ENCODE results near the gene CAPZA2. TPM values are rescaled to one million over a fixed set of nuclear protein-coding genes. Genes with fewer than 3 reads are reported as not detected.

Gene CAPZA2
- total RNA-seq, 6 donors from 2014 or later, result 45.1 to 260 (median 168) TPM

DNA sequence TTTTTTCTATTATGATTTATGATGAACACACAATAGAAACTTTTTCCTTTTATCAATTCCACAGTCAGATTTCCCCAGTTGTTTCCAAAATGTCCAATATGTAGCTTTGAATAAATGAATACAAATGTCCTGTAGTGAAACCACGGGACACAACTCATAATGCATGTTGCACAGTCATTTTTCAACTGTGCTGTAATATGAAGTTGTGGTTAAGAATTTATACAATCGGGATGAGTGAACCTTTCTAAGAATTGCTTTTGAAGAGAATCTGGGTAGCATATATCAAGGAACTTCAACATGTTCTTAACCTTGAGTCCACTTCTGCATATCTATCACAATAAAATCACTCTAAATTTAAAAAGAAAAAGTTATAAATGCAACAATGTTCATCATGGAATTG, 76.3 kb downstream of the CAPZA2 start:
- no peak for DNase-seq
- ATAC-seq (ENCODE audit: low FRiP score in 2 of 2), result no peak
- Histone ChIP-seq H3K27ac (no peak overlapping the region), H3K4me1 (no peaks in the 10 kb centered on the region), H3K9me3 (no peaks in the 10 kb centered on the region), H3K4me3 (no peak overlapping the region), H3K27me3 (no peaks in the 10 kb centered on the region), H3K36me3 (no peaks in the 10 kb centered on the region)
- TF ChIP-seq POLR2AphosphoS5 (IDR thresholded peaks at IDR 0.05), result no peak
- 62 to 85% methylated on average over 2 of the region's 2 CpGs for WGBS, 2 donors

DNA sequence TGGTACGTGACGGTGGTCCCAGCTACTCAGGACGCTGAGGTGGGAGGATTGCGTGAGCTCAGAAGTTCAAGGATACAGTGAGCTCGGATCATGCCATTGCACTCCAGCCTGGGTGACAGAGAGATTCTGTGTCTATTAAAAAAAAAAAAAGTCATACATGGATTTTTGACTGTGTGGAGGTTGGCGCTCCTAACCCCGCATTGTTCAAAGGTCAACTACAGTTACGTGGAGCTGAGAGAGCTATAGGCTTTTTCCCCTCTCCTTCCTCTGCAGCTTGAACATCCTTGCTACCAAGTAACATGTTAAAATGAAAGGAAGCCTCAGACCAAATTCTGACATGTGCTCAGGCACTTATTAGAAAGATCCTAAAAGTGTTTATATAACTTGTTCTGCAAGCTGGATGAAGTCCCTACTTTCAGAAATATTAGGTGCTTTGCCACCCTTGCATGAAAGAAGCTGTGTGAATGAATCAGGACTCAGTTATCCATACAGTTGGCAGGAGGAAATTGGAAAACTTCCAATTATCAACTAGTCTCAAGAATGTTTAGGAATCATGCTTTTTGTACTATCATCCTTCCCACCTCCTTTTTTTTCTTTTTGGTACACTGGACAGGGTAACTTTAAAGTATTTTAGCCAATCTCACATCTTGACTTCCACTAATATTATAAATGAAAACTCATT, 78.4 kb downstream of the CAPZA2 start:
- no peak for TF ChIP-seq EP300 (IDR thresholded peaks at IDR 0.05)
- TF ChIP-seq, protein P1, sequence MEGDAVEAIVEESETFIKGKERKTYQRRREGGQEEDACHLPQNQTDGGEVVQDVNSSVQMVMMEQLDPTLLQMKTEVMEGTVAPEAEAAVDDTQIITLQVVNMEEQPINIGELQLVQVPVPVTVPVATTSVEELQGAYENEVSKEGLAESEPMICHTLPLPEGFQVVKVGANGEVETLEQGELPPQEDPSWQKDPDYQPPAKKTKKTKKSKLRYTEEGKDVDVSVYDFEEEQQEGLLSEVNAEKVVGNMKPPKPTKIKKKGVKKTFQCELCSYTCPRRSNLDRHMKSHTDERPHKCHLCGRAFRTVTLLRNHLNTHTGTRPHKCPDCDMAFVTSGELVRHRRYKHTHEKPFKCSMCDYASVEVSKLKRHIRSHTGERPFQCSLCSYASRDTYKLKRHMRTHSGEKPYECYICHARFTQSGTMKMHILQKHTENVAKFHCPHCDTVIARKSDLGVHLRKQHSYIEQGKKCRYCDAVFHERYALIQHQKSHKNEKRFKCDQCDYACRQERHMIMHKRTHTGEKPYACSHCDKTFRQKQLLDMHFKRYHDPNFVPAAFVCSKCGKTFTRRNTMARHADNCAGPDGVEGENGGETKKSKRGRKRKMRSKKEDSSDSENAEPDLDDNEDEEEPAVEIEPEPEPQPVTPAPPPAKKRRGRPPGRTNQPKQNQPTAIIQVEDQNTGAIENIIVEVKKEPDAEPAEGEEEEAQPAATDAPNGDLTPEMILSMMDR (IDR thresholded peaks at IDR 0.05), result no peak
- TF ChIP-seq POLR2A (IDR thresholded peaks at IDR 0.05), result no peak
- TF ChIP-seq POLR2AphosphoS5 (IDR thresholded peaks at IDR 0.05), result no peak
- WGBS, 2 donors, result 85 to 95% methylated on average over 7 to 8 of the region's 8 CpGs

DNA sequence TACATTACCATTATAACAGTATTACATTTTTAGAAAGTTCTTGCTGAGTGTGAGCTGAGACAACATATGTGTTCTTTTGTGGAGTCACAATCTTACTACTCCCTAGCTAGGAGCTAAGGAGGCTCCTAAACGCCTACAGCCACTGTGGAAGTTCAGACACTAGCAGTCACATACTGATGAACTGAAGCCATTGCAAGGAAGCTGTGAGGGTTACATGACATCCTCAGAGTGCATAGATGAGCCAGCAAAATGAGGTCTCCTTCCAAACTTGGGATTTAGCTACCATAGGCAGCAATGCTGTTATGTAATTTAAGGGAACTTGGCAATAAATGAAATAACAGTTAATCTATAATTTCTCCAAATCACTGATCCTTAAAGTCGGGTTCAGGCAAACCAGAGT, 80.1 kb downstream of the CAPZA2 start:
- ATAC-seq (ENCODE audit: low FRiP score in 2 of 2) (no peak), DNase-seq (no peak)
- no peak overlapping the region for H3K4me3 ChIP-seq
- H3K4me1 ChIP-seq, result no peaks in the 10 kb centered on the region
- H3K9me3 ChIP-seq, result no peaks in the 10 kb centered on the region
- TF ChIP-seq, protein P1 (IDR thresholded peaks at IDR 0.05), result no peak
- no peaks in the 10 kb centered on the region for H3K27me3 ChIP-seq
- no peaks in the 10 kb centered on the region for H3K36me3 ChIP-seq
- H3K27ac ChIP-seq, result no peak overlapping the region
- 81% methylated on average over 2 of the region's 2 CpGs for WGBS, 2 donors

More for the DNA sequence above, 78.4 kb downstream of the CAPZA2 start:
- ATAC-seq (ENCODE audit: low FRiP score in 2 of 2), result no peak
- Histone ChIP-seq H3K27ac (no peak overlapping the region), H3K9me3 (no peaks in the 10 kb centered on the region), H3K4me3 (no peak overlapping the region), H3K4me1 (no peaks in the 10 kb centered on the region), H3K27me3 (no peaks in the 10 kb centered on the region), H3K36me3 (no peaks in the 10 kb centered on the region)
- no peak for DNase-seq

DNA sequence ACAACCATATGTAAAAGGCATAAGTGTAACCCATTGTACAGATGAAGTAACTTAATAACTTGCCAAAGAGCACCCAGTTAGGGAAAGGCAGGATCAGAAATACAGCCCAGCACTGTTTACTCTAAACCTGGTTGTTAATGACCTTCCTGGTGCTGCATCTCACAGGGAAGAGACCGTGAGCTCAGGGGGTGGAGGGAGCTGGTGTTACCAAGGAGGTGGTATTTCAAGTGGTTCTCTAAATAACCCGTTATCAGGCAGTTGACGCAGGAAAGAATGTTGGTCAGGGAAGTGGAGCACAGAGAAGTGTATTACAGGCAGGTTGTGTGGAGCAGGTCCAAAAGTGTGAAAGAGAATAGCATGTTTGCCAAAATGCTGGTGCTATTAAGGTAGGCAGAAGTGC, 86.5 kb downstream of the CAPZA2 start:
- H3K27ac ChIP-seq, result peak overlapping the region in 1 of 4 donors; percentile 8
- DNase-seq (peak in 1 of 2 donors; percentile 75), ATAC-seq (ENCODE audit: low FRiP score in 2 of 2) (peak; percentile 7 to 90)
- no peak overlapping the region for H3K4me3 ChIP-seq
- TF ChIP-seq, protein P1 (IDR thresholded peaks at IDR 0.05), result no peak
- TF ChIP-seq POLR2A (IDR thresholded peaks at IDR 0.05) (no peak), EP300 (IDR thresholded peaks at IDR 0.05) (peak in 1 of 4 donors; percentile 68), POLR2AphosphoS5 (IDR thresholded peaks at IDR 0.05) (peak in 1 of 2 donors; percentile 36)
- no peaks in the 10 kb centered on the region for H3K27me3 ChIP-seq
- WGBS, 2 donors, result 49 to 63% methylated on average over 3 of the region's 3 CpGs
- H3K4me1 ChIP-seq, result peaks cover 7 to 20% (median 18%) of the 10 kb centered on the region in 4 donors
- no peaks in the 10 kb centered on the region for H3K36me3 ChIP-seq
- no peaks in the 10 kb centered on the region for H3K9me3 ChIP-seq

DNA sequence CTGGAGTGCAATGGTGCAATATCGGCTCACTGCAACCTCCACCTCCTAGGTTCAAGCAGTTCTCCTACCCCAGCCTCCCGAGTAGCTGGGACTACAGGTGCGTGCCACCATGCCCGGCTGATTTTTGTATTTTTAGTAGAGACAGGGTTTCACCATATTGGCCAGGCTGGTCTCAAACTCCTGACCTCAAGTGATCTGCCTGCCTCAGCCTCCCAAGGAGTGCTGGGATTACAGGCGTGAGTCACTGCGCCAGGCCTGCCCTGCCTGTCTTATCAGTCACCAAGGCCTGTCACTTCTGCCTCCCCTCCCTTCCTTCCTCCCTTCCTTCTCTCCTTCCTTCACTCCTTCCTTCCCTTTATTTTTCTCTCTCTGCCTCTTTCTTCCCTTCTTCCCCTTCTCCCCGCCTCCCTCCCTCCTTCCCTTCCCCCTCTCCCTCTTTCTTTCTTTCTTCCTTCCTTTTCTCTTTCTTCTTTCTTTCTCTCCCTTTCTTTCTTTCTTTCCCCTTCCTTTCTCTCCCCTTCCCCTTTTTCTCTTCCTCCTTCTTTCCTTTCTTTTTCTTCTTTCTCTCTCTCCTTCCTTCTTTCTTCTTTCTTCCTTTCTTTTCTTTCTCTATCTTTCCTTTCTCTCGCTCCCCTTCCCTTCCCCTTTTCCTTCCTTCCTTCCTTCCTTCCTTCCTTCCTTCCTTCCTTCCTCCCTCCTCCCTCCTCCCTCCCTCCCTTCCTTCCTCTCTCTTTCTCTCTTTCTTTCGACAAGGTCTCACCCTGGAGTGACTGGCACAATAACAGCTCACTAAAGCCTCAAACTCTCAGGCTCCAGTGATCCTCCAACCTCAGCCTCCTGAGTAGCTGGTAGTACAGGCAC, 87.8 kb downstream of the CAPZA2 start:
- peaks cover 16 to 25% (median 24%) of the 10 kb centered on the region in 4 donors for H3K4me1 ChIP-seq
- 88 to 89% methylated on average over 9 of the region's 9 CpGs for WGBS, 2 donors

More for the DNA sequence above, 87.8 kb downstream of the CAPZA2 start:
- H3K9me3 ChIP-seq, result no peaks in the 10 kb centered on the region
- TF ChIP-seq EP300 (IDR thresholded peaks at IDR 0.05) (no peak), POLR2AphosphoS5 (IDR thresholded peaks at IDR 0.05) (no peak), POLR2A (IDR thresholded peaks at IDR 0.05) (no peak)
- TF ChIP-seq, protein P1 (IDR thresholded peaks at IDR 0.05), result no peak
- H3K27ac ChIP-seq, result peak overlapping the region in 2 of 4 donors; percentile 50 to 64
- no peak for DNase-seq
- H3K27me3 ChIP-seq, result no peaks in the 10 kb centered on the region
- no peak for ATAC-seq (ENCODE audit: low FRiP score in 2 of 2)
- H3K4me3 ChIP-seq, result no peak overlapping the region
- H3K36me3 ChIP-seq, result no peaks in the 10 kb centered on the region

Data from upper lobe of left lung (tissue), 6 donors.